Measurements from ENCODE around the gene CYP27B1. TPM values are rescaled to one million over a fixed set of nuclear protein-coding genes. Genes with fewer than 3 reads are reported as not detected.
"Not testable (repeated sequence)": the region's sequence is repeated elsewhere in the genome, so short reads cannot be mapped to it uniquely, and the experiment has no call there.

CYP27B1 gene
- total RNA-seq, 2 donors from 2014 or later, result 0.81 to 2.2 TPM

GRCh38 chr12:57724936-57725740 is 41.7 kb downstream of the CYP27B1 start:
- Histone ChIP-seq H3K27me3 (replicated peaks; ENCODE audit: insufficient read depth) (no peaks in the 10 kb centered on the region), H3K4me3 (no peak overlapping the region), H3K9me3 (no peaks in the 10 kb centered on the region), H3K4me1 (ENCODE audit: control insufficient read depth in 1 of 2, low read depth in 2 of 2) (peaks cover 0 to 19% of the 10 kb centered on the region in 2 donors), H3K36me3 (peaks cover 16% of the 10 kb centered on the region), H3K27ac (no peak overlapping the region)
- DNase-seq (ENCODE audit: low spot score), result no peak
- no peak for ATAC-seq (ENCODE audit: insufficient number of reproducible peaks, low FRiP score, low read depth)
- TF ChIP-seq CTCF (IDR thresholded peaks at IDR 0.05), result no peak

GRCh38 chr12:57724003-57724935 is 42.6 kb downstream of the CYP27B1 start:
- peaks cover 25% of the 10 kb centered on the region for H3K36me3 ChIP-seq
- no peaks in the 10 kb centered on the region for H3K9me3 ChIP-seq
- no peak for TF ChIP-seq CTCF (IDR thresholded peaks at IDR 0.05)
- peaks cover 0 to 19% of the 10 kb centered on the region in 2 donors for H3K4me1 ChIP-seq (ENCODE audit: control insufficient read depth in 1 of 2, low read depth in 2 of 2)
- no peak for DNase-seq (ENCODE audit: low spot score)
- H3K27me3 ChIP-seq (replicated peaks; ENCODE audit: insufficient read depth), result no peaks in the 10 kb centered on the region
- no peak for ATAC-seq (ENCODE audit: insufficient number of reproducible peaks, low FRiP score, low read depth)
- no peak overlapping the region for H3K4me3 ChIP-seq
- H3K27ac ChIP-seq, result no peak overlapping the region

- Histone ChIP-seq H3K36me3 (peaks cover 32% of the 10 kb centered on the region), H3K4me3 (no peak overlapping the region), H3K9me3 (no peaks in the 10 kb centered on the region), H3K27ac (no peak overlapping the region), H3K4me1 (ENCODE audit: control insufficient read depth in 1 of 2, low read depth in 2 of 2) (peaks cover 0 to 19% of the 10 kb centered on the region in 2 donors), H3K27me3 (replicated peaks; ENCODE audit: insufficient read depth) (no peaks in the 10 kb centered on the region)
- TF ChIP-seq CTCF (IDR thresholded peaks at IDR 0.05), result no peak
- ATAC-seq (ENCODE audit: insufficient number of reproducible peaks, low FRiP score, low read depth) (no peak), DNase-seq (ENCODE audit: low spot score) (no peak)
Measured at GRCh38 chr12:57723630-57723962, 43.3 kb downstream of the CYP27B1 start.

- Histone ChIP-seq H3K9me3 (no peaks in the 10 kb centered on the region), H3K4me3 (no peak overlapping the region), H3K36me3 (peaks cover 38% of the 10 kb centered on the region), H3K27ac (no peak overlapping the region), H3K4me1 (ENCODE audit: control insufficient read depth in 1 of 2, low read depth in 2 of 2) (peaks cover 0 to 19% of the 10 kb centered on the region in 2 donors), H3K27me3 (replicated peaks; ENCODE audit: insufficient read depth) (no peaks in the 10 kb centered on the region)
- TF ChIP-seq CTCF (IDR thresholded peaks at IDR 0.05), result no peak
- DNase-seq (ENCODE audit: low spot score) (no peak), ATAC-seq (ENCODE audit: insufficient number of reproducible peaks, low FRiP score, low read depth) (no peak)
Measured at GRCh38 chr12:57722716-57723629, 43.9 kb downstream of the CYP27B1 start.

GRCh38 chr12:57721846-57722608 is 44.9 kb downstream of the CYP27B1 start:
- ATAC-seq (ENCODE audit: insufficient number of reproducible peaks, low FRiP score, low read depth); DNase-seq (ENCODE audit: low spot score): not testable (repeated sequence)

More at GRCh38 chr12:57721846-57722608, 44.9 kb downstream of the CYP27B1 start:
- not testable (repeated sequence) for H3K9me3 ChIP-seq; H3K27me3 ChIP-seq (replicated peaks; ENCODE audit: insufficient read depth); H3K27ac ChIP-seq; H3K4me3 ChIP-seq
- H3K36me3 ChIP-seq, result peaks cover 44% of the 10 kb centered on the region
- peaks cover 0 to 13% of the 10 kb centered on the region in 2 donors for H3K4me1 ChIP-seq (ENCODE audit: control insufficient read depth in 1 of 2, low read depth in 2 of 2)

All from thoracic aorta (tissue), 2 donors.